Liver (tissue), 9 donors: ENCODE results near the gene FOSL2. TPM values are rescaled to one million over a fixed set of nuclear protein-coding genes. Genes with fewer than 3 reads are reported as not detected.

ENCODE experiments used
- DNase-seq: peaks from one replicate; pipeline ENCODE4 v3.0.0-alpha.2; 2017; ENCODE audit warnings: low spot score
- H3K27ac ChIP-seq, 2 donors: one replicate each; pipeline ENCODE4 v1.7.0; 2013; ENCODE audit warnings: inconsistent platforms in 2 of 2, low read length in 2 of 2, control low read depth in 1 of 2, low read depth in 1 of 2, mild to moderate bottlenecking in 1 of 2
- H3K27me3 ChIP-seq, 4 donors: one replicate each; pipeline versions ENCODE4 v1.6.1 to v1.7.0; 2013; ENCODE audit warnings: low read length in 3 of 4, inconsistent platforms in 1 of 4, mild to moderate bottlenecking in 1 of 4, moderate library complexity in 1 of 4; ENCODE audit not compliant: control insufficient read depth in 4 of 4, insufficient read depth in 4 of 4
- H3K36me3 ChIP-seq, 4 donors: one replicate each; pipeline versions ENCODE4 v1.6.1 to v1.7.0; 2013; ENCODE audit warnings: low read length in 3 of 4, mild to moderate bottlenecking in 3 of 4, low read depth in 1 of 4, moderate library complexity in 1 of 4; ENCODE audit not compliant: control insufficient read depth in 4 of 4, insufficient read depth in 3 of 4
- H3K4me1 ChIP-seq, 4 donors: one replicate each; pipeline versions ENCODE4 v1.6.1 to v1.7.0; 2013; ENCODE audit warnings: low read length in 3 of 4, mild to moderate bottlenecking in 3 of 4, moderate library complexity in 1 of 4; ENCODE audit not compliant: control insufficient read depth in 4 of 4, insufficient read depth in 4 of 4
- H3K4me3 ChIP-seq, 3 donors: one replicate each; pipeline versions ENCODE4 v1.6.1 to v1.7.0; 2013; ENCODE audit warnings: low read length in 3 of 3, control low read depth in 1 of 3, low read depth in 1 of 3, mild to moderate bottlenecking in 1 of 3
- H3K9ac ChIP-seq, 2 donors: one replicate each; pipeline ENCODE4 v1.7.0; 2013; ENCODE audit warnings: low read length in 2 of 2, mild to moderate bottlenecking in 2 of 2, moderate library complexity in 2 of 2, control low read depth in 1 of 2, low read depth in 1 of 2
- H3K9me3 ChIP-seq, 4 donors: one replicate each; pipeline versions ENCODE4 v1.6.1 to v1.7.0; 2013; ENCODE audit warnings: low read length in 3 of 4; ENCODE audit not compliant: control insufficient read depth in 4 of 4
- ATF3 ChIP-seq: IDR thresholded peaks from 2 replicates; pipeline ENCODE4 v1.6.1; 2016; ENCODE audit warnings: antibody characterized with exemption
- CTCF ChIP-seq: fragments of 150-350 bp; IDR thresholded peaks from 2 replicates; pipeline ENCODE4 v1.5.1; 2017; ENCODE audit warnings: improper control_type of control experiment, low read depth, low read length; ENCODE audit not compliant: missing input control
- EGR1 ChIP-seq, 2 donors: IDR thresholded peaks; 2 replicates each; pipeline ENCODE4 v1.6.1; 2016 to 2018; ENCODE audit warnings: antibody characterized with exemption in 2 of 2, low read depth in 2 of 2
- FOXA1 ChIP-seq: IDR thresholded peaks from 2 replicates; pipeline ENCODE4 v1.6.1; 2016; ENCODE audit warnings: antibody characterized with exemption
- GABPA ChIP-seq, 2 donors: IDR thresholded peaks in 1 of 2; conservative IDR thresholded peaks in 1 of 2; 2 replicates each; pipeline ENCODE4 v1.6.1; 2016; ENCODE audit warnings: antibody characterized with exemption in 2 of 2, mild to moderate bottlenecking in 1 of 2, moderate library complexity in 1 of 2
- HNF4A ChIP-seq, 2 donors: conservative IDR thresholded peaks; 2 replicates each; pipeline ENCODE4 v1.6.1; 2016; ENCODE audit warnings: antibody characterized with exemption in 2 of 2, mild to moderate bottlenecking in 2 of 2
- HNF4G ChIP-seq: IDR thresholded peaks from 2 replicates; pipeline ENCODE4 v1.6.1; 2016; ENCODE audit warnings: antibody characterized with exemption
- JUND ChIP-seq, 2 donors: IDR thresholded peaks; 2 replicates each; pipeline ENCODE4 v1.6.1; 2016; ENCODE audit warnings: antibody characterized with exemption in 2 of 2
- MAX ChIP-seq: IDR thresholded peaks from 2 replicates; pipeline ENCODE4 v1.6.1; 2016; ENCODE audit warnings: antibody characterized with exemption
- NR2F2 ChIP-seq: IDR thresholded peaks from 2 replicates; pipeline ENCODE4 v1.6.1; 2016; ENCODE audit warnings: antibody characterized with exemption
- RAD21 ChIP-seq, 2 donors: IDR thresholded peaks; 2 replicates each; pipeline ENCODE4 v1.6.1; 2016; ENCODE audit warnings: antibody characterized with exemption in 2 of 2, mild to moderate bottlenecking in 2 of 2
- REST ChIP-seq: IDR thresholded peaks from 2 replicates; pipeline ENCODE4 v1.6.1; 2016; ENCODE audit warnings: antibody characterized with exemption, mild to moderate bottlenecking
- RXRA ChIP-seq, 2 donors: IDR thresholded peaks; 2 replicates each; pipeline ENCODE4 v1.6.1; 2017 to 2018; ENCODE audit warnings: antibody characterized with exemption in 2 of 2, mild to moderate bottlenecking in 1 of 2
- TAF1 ChIP-seq: conservative IDR thresholded peaks from 2 replicates; pipeline ENCODE4 v1.6.1; 2016; ENCODE audit warnings: antibody characterized with exemption, mild to moderate bottlenecking
- YY1 ChIP-seq: IDR thresholded peaks from 2 replicates; pipeline ENCODE4 v1.6.1; 2016; ENCODE audit warnings: antibody characterized with exemption, mild to moderate bottlenecking
- WGBS: extraction: QIAGEN DNeasy Blood & Tissue Kit; methylation state at CpG from one replicate; pipeline ENCODE4 v1.1.7; 2013; 5-methylcytosine and 5-hydroxymethylcytosine counted together
- polyA plus RNA-seq, 2 donors: library from polyadenylated mRNA; stranded (reverse) in 1 of 2; unstranded in 1 of 2; fragments of 200-250 nt in 1 of 2; fragments of >200 nt in 1 of 2; fragmentation: Nextera tagmentation in 1 of 2; extraction: Ambion mirVana in 1 of 2; gene quantifications; one replicate each; pipeline versions ENCODE4 v1.2.1 to v1.2.3, GENCODE V29; 2013 to 2015
- total RNA-seq, 2 donors: library from RNA; depleted of rRNA; stranded (reverse); fragments of >200 nt; gene quantifications; one replicate each; pipeline ENCODE4 v1.2.3, GENCODE V29; 2014
- donor health status: healthy.
- donor health status: healthy.
- donor health status: healthy.
- donor health status: healthy.
- donor health status: healthy.

FOSL2 gene
- total and polyA plus RNA-seq, 4 donors = 1.9 to 10.7 (median 2.6) TPM

- 64% methylated on average over 5 of the region's 5 CpGs for WGBS
- peaks cover 23 to 53% (median 43%) of the 10 kb centered on the region in 4 donors for H3K4me1 ChIP-seq
Measured at GRCh38 chr2:28343184-28343942, 49.3 kb upstream of the FOSL2 start.

GRCh38 chr2:28343971-28344715, 48.5 kb upstream of the FOSL2 start:
- no peaks in the 10 kb centered on the region for H3K27me3 ChIP-seq
- no peaks in the 10 kb centered on the region for H3K9me3 ChIP-seq
- H3K4me3 ChIP-seq = peak overlapping the region in 1 of 3 donors; percentile 41
- TF ChIP-seq ATF3 = no peak
- TF ChIP-seq RXRA (IDR thresholded peaks at IDR 0.05) = no peak
- TF ChIP-seq EGR1 (IDR thresholded peaks at IDR 0.05; ENCODE audit: low read depth in 2 of 2) = no peak
- no peak for TF ChIP-seq GABPA (IDR thresholded peaks at IDR 0.05 in 1 of 2, conservative IDR thresholded peaks at IDR 0.05 in 1 of 2)
- TF ChIP-seq JUND (IDR thresholded peaks at IDR 0.05) = no peak
- no peak for TF ChIP-seq TAF1
- TF ChIP-seq MAX = no peak
- no peak for TF ChIP-seq YY1
- no peak for TF ChIP-seq FOXA1
- no peak for TF ChIP-seq NR2F2
- no peak for TF ChIP-seq REST
- no peak for TF ChIP-seq HNF4A (conservative IDR thresholded peaks at IDR 0.05)
- no peak for TF ChIP-seq RAD21 (IDR thresholded peaks at IDR 0.05)
- TF ChIP-seq CTCF = no peak
- H3K27ac ChIP-seq = peak overlapping the region; percentile 88 to 90
- peaks cover 18 to 46% (median 36%) of the 10 kb centered on the region in 4 donors for H3K4me1 ChIP-seq
- no peaks in the 10 kb centered on the region for H3K36me3 ChIP-seq
- H3K9ac ChIP-seq = peak overlapping the region; percentile 0 to 57
- DNase-seq = no peak
- WGBS = 83% methylated on average over 20 of the region's 20 CpGs

More at GRCh38 chr2:28343184-28343942, 49.3 kb upstream of the FOSL2 start:
- no peak overlapping the region for H3K4me3 ChIP-seq
- no peaks in the 10 kb centered on the region for H3K9me3 ChIP-seq
- H3K9ac ChIP-seq = peak overlapping the region; percentile 45 to 46
- H3K36me3 ChIP-seq = no peaks in the 10 kb centered on the region
- peak overlapping the region; percentile 88 to 90 for H3K27ac ChIP-seq
- H3K27me3 ChIP-seq = no peaks in the 10 kb centered on the region
- no peak for TF ChIP-seq RAD21 (IDR thresholded peaks at IDR 0.05)
- TF ChIP-seq HNF4G = no peak
- peak; percentile 12 to 25 for TF ChIP-seq HNF4A (conservative IDR thresholded peaks at IDR 0.05)
- TF ChIP-seq CTCF = no peak
- no peak for TF ChIP-seq NR2F2
- DNase-seq = no peak
